Measurements from ENCODE around the gene APOBEC2.

DNA sequence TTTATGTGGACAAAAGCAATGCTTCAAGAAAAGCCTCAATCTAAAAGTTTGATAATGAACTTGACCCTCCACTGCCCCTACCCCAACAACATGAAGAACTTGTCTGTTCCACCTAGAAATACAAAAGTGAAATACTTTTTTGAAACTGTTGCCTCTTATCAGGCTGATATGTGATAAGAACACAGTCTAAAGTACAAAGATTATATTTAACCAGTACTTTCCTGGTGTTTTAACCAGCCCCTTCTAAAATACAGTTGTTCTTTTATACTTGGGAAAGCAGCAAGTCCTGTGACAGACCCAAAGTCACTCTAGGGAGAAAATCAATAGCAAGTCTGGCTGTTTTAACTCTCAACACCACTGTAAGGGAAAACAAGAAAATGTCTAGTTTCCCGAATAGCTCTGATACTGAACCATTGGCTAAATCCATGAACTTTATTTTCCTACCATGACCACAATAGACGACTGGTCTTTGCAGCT is 12.6 kb downstream of the APOBEC2 start:
- TF ChIP-seq, protein P1, sequence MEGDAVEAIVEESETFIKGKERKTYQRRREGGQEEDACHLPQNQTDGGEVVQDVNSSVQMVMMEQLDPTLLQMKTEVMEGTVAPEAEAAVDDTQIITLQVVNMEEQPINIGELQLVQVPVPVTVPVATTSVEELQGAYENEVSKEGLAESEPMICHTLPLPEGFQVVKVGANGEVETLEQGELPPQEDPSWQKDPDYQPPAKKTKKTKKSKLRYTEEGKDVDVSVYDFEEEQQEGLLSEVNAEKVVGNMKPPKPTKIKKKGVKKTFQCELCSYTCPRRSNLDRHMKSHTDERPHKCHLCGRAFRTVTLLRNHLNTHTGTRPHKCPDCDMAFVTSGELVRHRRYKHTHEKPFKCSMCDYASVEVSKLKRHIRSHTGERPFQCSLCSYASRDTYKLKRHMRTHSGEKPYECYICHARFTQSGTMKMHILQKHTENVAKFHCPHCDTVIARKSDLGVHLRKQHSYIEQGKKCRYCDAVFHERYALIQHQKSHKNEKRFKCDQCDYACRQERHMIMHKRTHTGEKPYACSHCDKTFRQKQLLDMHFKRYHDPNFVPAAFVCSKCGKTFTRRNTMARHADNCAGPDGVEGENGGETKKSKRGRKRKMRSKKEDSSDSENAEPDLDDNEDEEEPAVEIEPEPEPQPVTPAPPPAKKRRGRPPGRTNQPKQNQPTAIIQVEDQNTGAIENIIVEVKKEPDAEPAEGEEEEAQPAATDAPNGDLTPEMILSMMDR (IDR thresholded peaks at IDR 0.05): no peak
- TF ChIP-seq POLR2A (IDR thresholded peaks at IDR 0.05): no peak
- no peak for TF ChIP-seq POLR2AphosphoS5 (IDR thresholded peaks at IDR 0.05; ENCODE audit: insufficient read depth in 1 of 2, low read depth in 1 of 2)
